Measurements from ENCODE around the gene PRR7.
A peak's percentile ranks its signal among the peaks of the same experiment; 100 is the strongest.

Gene PRR7

DNA sequence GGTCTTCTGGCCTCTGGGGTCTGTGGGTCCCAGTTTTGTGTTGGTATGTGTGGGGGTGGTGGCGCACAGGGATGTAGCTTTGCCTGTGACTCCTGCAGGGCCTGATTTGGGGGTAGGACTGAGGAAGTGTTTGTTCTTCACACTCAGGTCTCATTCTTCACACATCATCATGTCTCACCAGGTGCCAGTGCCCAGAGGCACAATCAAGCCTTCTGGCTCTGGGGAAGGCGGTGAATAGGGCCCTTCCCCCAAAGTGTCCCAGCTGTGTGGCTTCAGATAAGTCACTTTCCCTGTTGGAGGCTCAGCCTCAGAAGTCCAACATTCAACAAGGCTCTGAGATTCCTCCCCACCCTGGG is 21.7 kb downstream of the PRR7 start:
- Histone ChIP-seq H4K20me1 (peaks cover 87% of the 10 kb centered on the region), H3K9me3 (peaks cover 26% of the 10 kb centered on the region), H3K4me3 (no peak overlapping the region), H3K4me2 (no peak overlapping the region), H3K9ac (no peak overlapping the region), H3K27me3 (no peaks in the 10 kb centered on the region), H3K27ac (no peak overlapping the region), H3K36me3 (peaks cover 90% of the 10 kb centered on the region), H3K4me1 (peaks cover 42% of the 10 kb centered on the region)
- TF ChIP-seq Cebpa-rat (IDR thresholded peaks at IDR 0.05): no peak

DNA sequence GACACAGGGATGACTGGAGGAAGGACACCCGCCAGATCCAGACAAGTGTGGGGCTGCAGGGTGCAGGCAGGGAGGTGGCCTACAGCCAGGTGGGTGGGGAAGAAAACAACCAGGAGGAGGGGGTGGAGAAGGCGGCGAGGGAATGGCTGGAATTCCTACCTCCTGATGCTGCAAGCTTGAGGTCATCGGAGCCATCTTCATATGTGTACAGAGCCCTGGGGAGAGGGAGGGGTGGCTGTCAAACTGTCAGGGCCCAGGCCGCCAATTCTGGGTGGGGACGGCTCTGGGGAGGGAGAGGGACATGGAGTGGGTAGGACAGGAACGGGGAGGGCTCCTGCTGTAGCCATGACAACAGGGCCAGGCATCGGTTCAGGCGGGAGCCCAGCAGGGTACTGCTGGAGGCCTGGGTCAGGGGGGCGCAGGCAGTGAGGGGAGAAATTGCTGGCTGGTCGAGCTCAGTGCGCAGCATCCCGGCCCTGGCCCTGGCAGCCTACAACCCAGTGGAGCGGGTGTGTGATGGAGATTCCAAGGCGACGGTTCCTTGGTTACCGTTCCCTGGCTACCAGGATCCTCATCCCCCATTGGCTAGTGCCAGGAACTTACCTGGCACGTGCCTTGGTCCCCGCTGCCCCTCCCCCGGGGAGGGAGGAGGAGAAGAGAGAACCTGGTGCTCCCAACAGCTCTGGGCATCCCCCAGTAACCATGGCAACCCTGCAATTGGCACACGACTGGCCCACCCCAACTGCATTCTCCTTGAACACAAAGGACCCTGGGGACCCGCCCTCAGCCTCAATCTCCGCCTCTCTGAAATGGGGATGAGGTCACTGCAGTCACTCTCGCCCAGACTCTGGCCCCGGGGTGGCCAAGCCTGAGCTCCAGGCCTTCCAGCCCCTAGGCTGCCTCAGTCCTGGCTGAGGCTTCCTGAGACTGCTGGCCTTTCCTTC is 22.3 kb downstream of the PRR7 start:
- no peak overlapping the region for H3K4me3 ChIP-seq
- H3K9ac ChIP-seq: no peak overlapping the region
- peaks cover 83% of the 10 kb centered on the region for H3K36me3 ChIP-seq
- H3K27me3 ChIP-seq: no peaks in the 10 kb centered on the region
- peaks cover 38% of the 10 kb centered on the region for H3K4me1 ChIP-seq
- peaks cover 80% of the 10 kb centered on the region for H4K20me1 ChIP-seq
- peak overlapping the region; percentile 99 for H3K27ac ChIP-seq
- H3K9me3 ChIP-seq: peaks cover 26% of the 10 kb centered on the region
- TF ChIP-seq Cebpa-rat (IDR thresholded peaks at IDR 0.05): no peak
- H3K4me2 ChIP-seq: peak overlapping the region; percentile 99; the same call in 1 of the 2 replicates

DNA sequence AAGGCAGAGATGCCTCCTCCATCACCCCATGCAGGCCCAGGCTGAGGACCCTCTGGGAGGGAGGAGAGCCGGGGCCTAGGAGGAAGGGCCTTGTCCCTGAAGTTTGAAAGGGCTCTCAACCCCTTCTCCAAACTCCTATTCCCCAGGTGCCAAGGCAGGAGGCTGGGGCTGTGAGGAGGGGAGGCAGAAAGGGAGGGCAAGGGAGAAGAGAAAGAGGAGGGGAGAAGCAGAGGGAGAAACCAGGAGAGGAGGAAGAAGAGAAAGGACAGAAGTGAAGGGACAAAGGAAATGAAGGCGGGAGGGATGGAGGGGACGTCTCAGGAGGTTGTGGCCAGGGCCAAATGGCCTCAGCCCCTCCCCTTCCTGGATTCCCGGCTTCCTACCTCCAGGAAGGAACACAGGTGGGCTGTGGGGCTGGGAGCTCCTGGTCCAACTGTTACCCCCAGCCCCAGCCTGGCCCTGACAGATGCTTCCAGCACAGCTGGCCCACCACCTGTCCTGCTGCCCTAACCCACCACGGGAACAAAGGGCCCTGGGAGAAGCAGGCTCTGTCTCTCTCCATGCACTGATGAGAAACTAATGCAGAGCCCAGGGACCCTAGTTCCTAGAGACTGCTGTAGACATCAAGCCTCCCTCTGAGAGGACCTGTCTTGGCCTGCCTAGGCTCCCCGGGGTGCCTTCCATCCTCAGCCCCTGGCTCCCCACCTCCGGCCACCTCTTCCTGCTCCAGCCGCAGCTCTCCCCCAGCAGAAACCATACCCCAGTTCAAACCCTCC is 23.3 kb downstream of the PRR7 start:
- TF ChIP-seq Cebpa-rat (IDR thresholded peaks at IDR 0.05): no peak

DNA sequence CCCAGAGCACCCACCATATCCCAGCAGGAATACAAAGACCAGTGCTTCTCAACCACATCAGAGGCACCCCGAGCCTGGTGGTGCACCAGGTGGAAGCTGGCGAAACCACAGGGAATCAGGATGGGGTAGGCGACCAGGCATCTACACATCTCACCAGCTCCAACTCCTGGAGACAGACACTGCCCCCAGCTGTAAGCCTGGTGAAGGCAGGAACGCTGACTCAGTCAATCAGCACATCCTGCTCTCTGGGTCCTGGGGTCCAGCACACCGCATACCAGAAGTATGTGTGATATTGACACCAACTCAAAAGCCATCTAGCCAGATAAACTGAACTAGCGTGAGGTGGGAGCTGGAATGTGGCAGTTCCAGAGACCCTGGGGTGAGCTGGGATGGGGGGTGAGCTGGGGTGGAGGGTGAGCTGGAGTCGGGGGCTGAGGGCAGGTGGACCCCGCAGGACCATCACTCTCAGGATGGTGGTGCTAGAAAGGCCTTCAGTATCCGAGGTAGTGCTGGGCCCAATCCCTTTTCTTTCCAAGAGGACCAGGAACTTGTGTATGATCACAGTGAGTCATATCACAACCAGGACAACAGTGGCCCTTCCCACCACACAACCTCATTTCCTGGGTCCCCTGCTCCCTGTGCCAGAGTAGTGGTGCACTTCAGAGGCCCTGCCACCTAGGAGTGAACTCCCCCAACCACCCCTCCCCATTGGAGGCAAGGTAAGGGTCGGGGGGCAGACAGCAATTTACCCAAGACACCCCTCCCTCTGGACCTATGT is 24.3 kb downstream of the PRR7 start:
- H3K4me1 ChIP-seq: peaks cover 57% of the 10 kb centered on the region
- peaks cover 64% of the 10 kb centered on the region for H3K36me3 ChIP-seq
- peaks cover 15% of the 10 kb centered on the region for H3K9me3 ChIP-seq
- peak overlapping the region; percentile 99 for H3K4me2 ChIP-seq
- peaks cover 67% of the 10 kb centered on the region for H4K20me1 ChIP-seq
- peak overlapping the region; percentile 99 for H3K9ac ChIP-seq
- peak overlapping the region; percentile 99 for H3K27ac ChIP-seq
- no peaks in the 10 kb centered on the region for H3K27me3 ChIP-seq
- TF ChIP-seq Cebpa-rat (IDR thresholded peaks at IDR 0.05): no peak
- peak overlapping the region; percentile 95 for H3K4me3 ChIP-seq

More for the DNA sequence above, 23.3 kb downstream of the PRR7 start:
- Histone ChIP-seq H3K9ac (peak overlapping the region; percentile 99; the same call in 1 of the 2 replicates), H3K4me2 (peak overlapping the region; percentile 99), H4K20me1 (peaks cover 77% of the 10 kb centered on the region), H3K36me3 (peaks cover 74% of the 10 kb centered on the region), H3K9me3 (peaks cover 25% of the 10 kb centered on the region), H3K4me1 (peaks cover 48% of the 10 kb centered on the region), H3K4me3 (0 out of 2 replicates have a peak overlapping the region, but pooled peaks have one; percentile 95), H3K27me3 (no peaks in the 10 kb centered on the region), H3K27ac (peak overlapping the region; percentile 99)

DNA sequence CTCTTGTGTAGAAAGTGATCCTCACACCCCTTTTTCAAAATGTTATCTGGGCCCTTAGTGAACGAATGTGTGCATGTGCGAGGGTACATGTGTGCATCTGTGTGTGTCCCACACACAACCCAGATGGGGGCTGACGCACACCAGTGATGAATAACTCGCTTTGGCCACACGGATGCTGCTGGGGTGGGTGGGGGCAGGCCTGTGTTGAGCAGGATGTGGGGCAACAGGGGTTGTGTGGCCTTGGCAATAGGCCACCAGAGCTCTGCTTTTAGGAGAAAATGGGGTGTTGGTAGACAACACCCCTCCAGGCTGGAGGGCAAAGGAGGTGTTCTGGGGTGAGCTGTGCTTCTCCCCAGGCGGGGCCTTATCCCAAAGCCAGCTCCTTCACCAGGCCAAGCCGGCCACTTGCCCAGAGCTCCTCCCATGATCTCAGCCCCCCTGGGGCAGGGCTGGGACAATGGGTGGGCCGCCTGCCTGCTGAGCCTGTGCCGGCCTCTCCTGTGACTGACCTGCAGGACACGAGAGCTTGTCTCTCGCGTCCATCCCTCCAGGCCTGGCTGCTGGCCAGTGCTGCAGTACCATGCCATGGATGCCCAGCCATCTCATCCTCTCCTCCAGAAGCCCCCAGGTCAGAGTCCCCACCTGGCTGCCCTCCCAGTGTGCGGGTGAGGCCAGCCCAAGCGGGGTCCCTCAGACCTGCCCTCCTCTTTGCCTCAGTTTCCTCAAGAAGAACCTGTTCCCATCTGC is 25.2 kb downstream of the PRR7 start:
- Histone ChIP-seq H3K9me3 (peaks cover 6% of the 10 kb centered on the region), H3K27ac (peak overlapping the region; percentile 99), H3K4me2 (peak overlapping the region; percentile 99), H3K4me1 (peaks cover 61% of the 10 kb centered on the region), H3K9ac (peak overlapping the region; percentile 99), H3K36me3 (peaks cover 56% of the 10 kb centered on the region), H4K20me1 (peaks cover 59% of the 10 kb centered on the region), H3K27me3 (no peaks in the 10 kb centered on the region), H3K4me3 (peak overlapping the region; percentile 95)
- no peak for TF ChIP-seq Cebpa-rat (IDR thresholded peaks at IDR 0.05)

GRCh38 chr5:177472460-177473442 is 26.1 kb downstream of the PRR7 start:
- no peaks in the 10 kb centered on the region for H3K27me3 ChIP-seq
- no peak for TF ChIP-seq Cebpa-rat (IDR thresholded peaks at IDR 0.05)
- no peaks in the 10 kb centered on the region for H3K9me3 ChIP-seq
- peak overlapping the region; percentile 99 for H3K9ac ChIP-seq
- H3K4me2 ChIP-seq: peak overlapping the region; percentile 99
- H3K36me3 ChIP-seq: peaks cover 46% of the 10 kb centered on the region
- H4K20me1 ChIP-seq: peaks cover 49% of the 10 kb centered on the region
- peak overlapping the region; percentile 95 for H3K4me3 ChIP-seq
- peak overlapping the region; percentile 99 for H3K27ac ChIP-seq
- H3K4me1 ChIP-seq: peaks cover 69% of the 10 kb centered on the region

DNA sequence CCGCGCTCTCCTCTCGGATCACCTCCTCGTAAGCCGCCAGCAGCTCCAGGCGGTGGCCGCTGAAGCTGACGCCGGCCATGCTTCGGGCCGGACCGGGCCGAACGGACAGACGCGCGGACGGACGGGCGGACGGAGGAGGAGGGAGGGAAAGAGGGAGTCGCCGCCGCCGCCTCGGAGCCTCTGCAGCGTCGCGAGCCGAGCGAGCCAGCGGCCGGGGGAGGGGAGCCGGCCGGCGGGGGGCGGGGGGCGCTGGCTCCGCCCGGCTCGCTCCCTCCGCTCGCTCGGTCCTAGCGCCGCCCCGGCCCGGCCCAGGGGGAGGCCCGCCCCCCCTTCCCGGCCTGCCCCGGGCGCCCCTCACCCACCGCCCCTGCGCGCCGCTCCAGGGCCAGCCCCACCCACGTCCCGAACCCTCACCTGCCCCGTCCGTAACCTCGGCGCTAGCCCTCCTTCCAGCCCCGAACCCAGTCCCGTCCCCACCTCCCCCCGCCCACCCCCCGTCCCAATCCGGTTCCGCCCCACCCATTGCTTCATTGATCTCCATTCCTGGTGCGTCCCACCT is 26.9 kb downstream of the PRR7 start, which contains the start of gene DBN1:
DBN1 (minus strand) TSS at position 192 of the 559 bp plus-strand sequence; CDS start at position 79, 113 bp downstream.
- peak within 1 kb of the TSS; percentile 99 for H3K27ac ChIP-seq
- TF ChIP-seq Cebpa-rat (IDR thresholded peaks at IDR 0.05): no peak
- peak within 1 kb of the TSS; percentile 95 for H3K4me3 ChIP-seq
- H3K27me3 ChIP-seq: no peaks in the 10 kb centered on the region
- peaks cover 77% of the 10 kb centered on the region for H3K4me1 ChIP-seq
- H3K9ac ChIP-seq: peak within 1 kb of the TSS; percentile 99
- peak within 1 kb of the TSS; percentile 99 for H3K4me2 ChIP-seq
- H3K9me3 ChIP-seq: no peaks in the 10 kb centered on the region
- H4K20me1 ChIP-seq: peaks cover 42% of the 10 kb centered on the region
- H3K36me3 ChIP-seq: peaks cover 39% of the 10 kb centered on the region

All from BLaER1 (cell line).